Keratinocyte (primary cell): ENCODE measurements around the gene NDEL1.

Experiments
- CTCF ChIP-seq, 3 experiments: IDR thresholded peaks in 1 of 3; conservative IDR thresholded peaks in 1 of 3; optimal IDR thresholded peaks in 1 of 3; 2 replicates in 2 of 3; 3 replicates in 1 of 3; pipeline versions ENCODE3 to v1.5.1; 2011; ENCODE audit warnings: low read length in 3 of 3, mild to moderate bottlenecking in 3 of 3, moderate library complexity in 2 of 3, control low read depth in 1 of 3, inconsistent platforms in 1 of 3; ENCODE audit not compliant: insufficient read depth in 2 of 3; ENCODE audit errors: extremely low read depth in 1 of 3
- EZH2 ChIP-seq: IDR thresholded peaks from one replicate; pipeline ENCODE4 v1.6.1; 2012; ENCODE audit warnings: inconsistent platforms, mild to moderate bottlenecking, low read length, moderate library complexity

DNA sequence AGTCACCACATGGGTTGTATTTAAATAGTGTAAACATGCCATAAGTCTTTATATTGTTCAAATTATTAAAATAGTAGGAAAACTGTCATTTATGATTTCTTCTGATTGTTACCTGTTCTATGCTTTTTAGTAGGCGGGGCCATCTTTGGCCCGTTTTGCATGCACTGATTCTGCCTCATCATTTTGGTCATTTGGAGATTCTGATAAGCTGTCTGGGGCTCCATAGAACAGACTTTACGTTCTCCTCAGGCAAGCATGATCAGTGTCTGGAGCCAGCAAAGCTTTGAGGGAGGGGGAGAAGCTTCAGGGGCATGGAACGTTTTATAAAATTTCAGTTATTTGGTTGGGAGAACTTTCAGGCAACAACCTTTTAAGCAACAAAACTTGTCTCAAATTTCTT lies 8.8 kb downstream of the NDEL1 start:
- TF ChIP-seq CTCF (optimal IDR thresholded peaks at IDR 0.05 in 1 of 3, IDR thresholded peaks at IDR 0.05 in 1 of 3, conservative IDR thresholded peaks at IDR 0.05 in 1 of 3; ENCODE audit: extremely low read depth in 1 of 3, insufficient read depth in 2 of 3, low read length in 3 of 3) (no peak), EZH2 (no peak)
